Hepatocyte (in vitro differentiated cells): ENCODE data around the gene OR11H6.

ENCODE experiments used
- CTCF ChIP-seq: fragments of 200-600 bp; sonication (generic); IDR thresholded peaks from 2 replicates; pipeline ENCODE4 v1.5.1; 2016; ENCODE audit warnings: antibody characterized with exemption, mild to moderate bottlenecking; ENCODE audit not compliant: poor library complexity
- EZH2 ChIP-seq: fragments of 200-600 bp; sonication (generic); IDR thresholded peaks from 2 replicates; pipeline ENCODE4 v1.6.1; 2016; ENCODE audit warnings: antibody characterized with exemption, mild to moderate bottlenecking, borderline replicate concordance

- TF ChIP-seq EZH2 (no peak), CTCF (no peak)
Observed at GRCh38 chr14:20190596-20190995, 32.9 kb upstream of the OR11H6 start, which contains the start of gene OR11G2.
